Neural progenitor cell (in vitro differentiated cells): ENCODE measurements around the gene C16orf74. TPM values are rescaled to one million over a fixed set of nuclear protein-coding genes. Genes with fewer than 3 reads are reported as not detected.

Experiments
- DNase-seq: peaks from one replicate; pipeline ENCODE4 v3.0.0-alpha.2; 2016; ENCODE audit warnings: low spot score
- H2AFZ ChIP-seq: fragments of 200-600 bp; sonication (generic); replicated peaks from 2 replicates; pipeline ENCODE4 v1.6.1; 2016; ENCODE audit warnings: antibody characterized with exemption
- H3F3A ChIP-seq: fragments of 200-600 bp; sonication (generic); 2 replicates; pipeline ENCODE4 v1.6.1; 2016; ENCODE audit warnings: antibody characterized with exemption, low read depth
- H3K27ac ChIP-seq: fragments of 200-600 bp; sonication (generic); 2 replicates; pipeline ENCODE4 v1.5.1; 2016; ENCODE audit warnings: mild to moderate bottlenecking
- H3K27me3 ChIP-seq: fragments of 200-600 bp; sonication (generic); 2 replicates; pipeline ENCODE4 v1.6.1; 2016; ENCODE audit warnings: mild to moderate bottlenecking, moderate library complexity
- H3K36me3 ChIP-seq: fragments of 200-600 bp; sonication (generic); 2 replicates; pipeline ENCODE4 v1.5.1; 2016
- H3K4me1 ChIP-seq: fragments of 200-600 bp; sonication (generic); 2 replicates; pipeline ENCODE4 v1.6.1; 2016; ENCODE audit warnings: mixed run types
- H3K4me2 ChIP-seq: fragments of 200-600 bp; sonication (generic); 2 replicates; pipeline ENCODE4 v1.6.1; 2016
- H3K4me3 ChIP-seq: fragments of 200-600 bp; sonication (generic); 2 replicates; pipeline ENCODE4 v1.5.1; 2016
- H3K79me2 ChIP-seq: fragments of 200-600 bp; sonication (generic); 2 replicates; pipeline ENCODE4 v1.6.1; 2016; ENCODE audit warnings: low read depth
- H3K9ac ChIP-seq: fragments of 200-600 bp; sonication (generic); 2 replicates; pipeline ENCODE4 v1.6.1; 2016
- H3K9me3 ChIP-seq: fragments of 200-600 bp; sonication (generic); 2 replicates; pipeline ENCODE4 v1.5.1; 2016; ENCODE audit warnings: low read depth
- H4K20me1 ChIP-seq: fragments of 200-600 bp; sonication (generic); 2 replicates; pipeline ENCODE4 v1.6.1; 2016; ENCODE audit warnings: low read depth
- H3K27ac Mint-ChIP-seq: 3 replicates; pipeline ENCODE4 v1.8.0; 2021; ENCODE audit warnings: mixed read lengths
- H3K27me3 Mint-ChIP-seq: 2 replicates; pipeline ENCODE4 v1.8.0; 2022; ENCODE audit warnings: low read depth, mild to moderate bottlenecking, inconsistent platforms, moderate library complexity, mixed read lengths; ENCODE audit not compliant: insufficient read depth
- H3K36me3 Mint-ChIP-seq: 3 replicates; pipeline ENCODE4 v1.8.0; 2021; ENCODE audit warnings: mixed read lengths
- H3K4me1 Mint-ChIP-seq: 3 replicates; pipeline ENCODE4 v1.8.0; 2021; ENCODE audit warnings: mixed read lengths
- H3K4me3 Mint-ChIP-seq: 3 replicates; pipeline ENCODE4 v1.8.0; 2021; ENCODE audit warnings: mild to moderate bottlenecking, moderate library complexity, mixed read lengths
- H3K9me3 Mint-ChIP-seq: 3 replicates; pipeline ENCODE4 v1.8.0; 2020; ENCODE audit warnings: mixed read lengths
- CTCF ChIP-seq: fragments of 200-600 bp; sonication (generic); IDR thresholded peaks from 2 replicates; pipeline ENCODE4 v1.5.1; 2017; ENCODE audit warnings: antibody characterized with exemption, mild to moderate bottlenecking
- EZH2 ChIP-seq: fragments of 200-600 bp; sonication (generic); IDR thresholded peaks from 2 replicates; pipeline ENCODE4 v1.6.1; 2017; ENCODE audit warnings: antibody characterized with exemption, mild to moderate bottlenecking, moderate library complexity
- EZH2phosphoT487 ChIP-seq: fragments of 200-600 bp; sonication (generic); IDR thresholded peaks from 2 replicates; pipeline ENCODE4 v1.6.1; 2017; ENCODE audit warnings: antibody characterized with exemption
- total RNA-seq: library from RNA; depleted of rRNA; stranded (reverse); fragments of >200 nt; gene quantifications from 2 replicates; pipeline ENCODE4 v1.2.3, GENCODE V29; 2015; ENCODE audit warnings: low replicate concordance

Gene C16orf74
- total RNA-seq, 1 donor from 2014 or later = not detected

GRCh38 chr16:85746460-85747215 is 4.3 kb downstream of the C16orf74 start:
- no peak for DNase-seq
- Histone ChIP-seq H3K9me3 (no peaks in the 10 kb centered on the region), H3K79me2 (no peaks in the 10 kb centered on the region), H4K20me1 (peaks cover 6% of the 10 kb centered on the region), H3K9ac (no peak overlapping the region), H3K4me2 (no peak overlapping the region), H3K27ac (no peak overlapping the region), H2AFZ (no peak overlapping the region), H3K4me3 (no peak overlapping the region), H3F3A (peaks cover 8% of the 10 kb centered on the region), H3K27me3 (peaks cover 28% of the 10 kb centered on the region), H3K36me3 (no peaks in the 10 kb centered on the region), H3K4me1 (peaks cover 16% of the 10 kb centered on the region)
- no peak overlapping the region for H3K27ac Mint-ChIP-seq
- no peak overlapping the region for H3K4me3 Mint-ChIP-seq
- no peaks in the 10 kb centered on the region for H3K9me3 Mint-ChIP-seq
- peaks cover 12% of the 10 kb centered on the region for H3K4me1 Mint-ChIP-seq
- TF ChIP-seq CTCF (no peak), EZH2 (no peak), EZH2phosphoT487 (no peak)
- peaks cover 16% of the 10 kb centered on the region for H3K27me3 Mint-ChIP-seq
- H3K36me3 Mint-ChIP-seq = no peaks in the 10 kb centered on the region

- H4K20me1 ChIP-seq = no peaks in the 10 kb centered on the region
These were observed 11.8 kb downstream of the C16orf74 start for GRCh38 chr16:85738923-85739715.

GRCh38 chr16:85736921-85737320 is 14.0 kb downstream of the C16orf74 start:
- Histone ChIP-seq H3K9ac (no peak overlapping the region), H3K4me1 (peaks cover 10% of the 10 kb centered on the region), H3K79me2 (no peaks in the 10 kb centered on the region), H3K27ac (no peak overlapping the region), H3K27me3 (no peaks in the 10 kb centered on the region), H2AFZ (no peak overlapping the region), H3K9me3 (no peaks in the 10 kb centered on the region), H3F3A (peaks cover 5% of the 10 kb centered on the region), H3K4me2 (no peak overlapping the region), H4K20me1 (no peaks in the 10 kb centered on the region), H3K4me3 (no peak overlapping the region), H3K36me3 (no peaks in the 10 kb centered on the region)
- Mint-ChIP-seq H3K4me3 (no peak overlapping the region), H3K4me1 (peaks cover 13% of the 10 kb centered on the region), H3K36me3 (no peaks in the 10 kb centered on the region), H3K27ac (no peak overlapping the region), H3K27me3 (peaks cover 19% of the 10 kb centered on the region), H3K9me3 (no peaks in the 10 kb centered on the region)
- no peak for DNase-seq
- TF ChIP-seq EZH2phosphoT487 = no peak
- no peak for TF ChIP-seq EZH2
- no peak for TF ChIP-seq CTCF

More at GRCh38 chr16:85738923-85739715, 11.8 kb downstream of the C16orf74 start:
- Histone ChIP-seq H3K4me2 (no peak overlapping the region), H3K27me3 (no peaks in the 10 kb centered on the region), H2AFZ (no peak overlapping the region), H3K9ac (no peak overlapping the region), H3K9me3 (no peaks in the 10 kb centered on the region), H3K27ac (no peak overlapping the region), H3K36me3 (no peaks in the 10 kb centered on the region), H3K4me3 (no peak overlapping the region), H3K4me1 (peaks cover 8% of the 10 kb centered on the region), H3F3A (peaks cover 5% of the 10 kb centered on the region), H3K79me2 (no peaks in the 10 kb centered on the region)
- Mint-ChIP-seq H3K27me3 (peaks cover 18% of the 10 kb centered on the region), H3K27ac (no peak overlapping the region), H3K36me3 (no peaks in the 10 kb centered on the region), H3K9me3 (no peaks in the 10 kb centered on the region), H3K4me1 (peaks cover 13% of the 10 kb centered on the region), H3K4me3 (no peak overlapping the region)
- TF ChIP-seq CTCF = no peak
- TF ChIP-seq EZH2phosphoT487 = no peak
- TF ChIP-seq EZH2 = no peak
- no peak for DNase-seq
